ENCODE measurements around the gene NSUN4.
A peak's percentile ranks its signal among the peaks of the same experiment; 100 is the strongest.

NSUN4 gene

DNA sequence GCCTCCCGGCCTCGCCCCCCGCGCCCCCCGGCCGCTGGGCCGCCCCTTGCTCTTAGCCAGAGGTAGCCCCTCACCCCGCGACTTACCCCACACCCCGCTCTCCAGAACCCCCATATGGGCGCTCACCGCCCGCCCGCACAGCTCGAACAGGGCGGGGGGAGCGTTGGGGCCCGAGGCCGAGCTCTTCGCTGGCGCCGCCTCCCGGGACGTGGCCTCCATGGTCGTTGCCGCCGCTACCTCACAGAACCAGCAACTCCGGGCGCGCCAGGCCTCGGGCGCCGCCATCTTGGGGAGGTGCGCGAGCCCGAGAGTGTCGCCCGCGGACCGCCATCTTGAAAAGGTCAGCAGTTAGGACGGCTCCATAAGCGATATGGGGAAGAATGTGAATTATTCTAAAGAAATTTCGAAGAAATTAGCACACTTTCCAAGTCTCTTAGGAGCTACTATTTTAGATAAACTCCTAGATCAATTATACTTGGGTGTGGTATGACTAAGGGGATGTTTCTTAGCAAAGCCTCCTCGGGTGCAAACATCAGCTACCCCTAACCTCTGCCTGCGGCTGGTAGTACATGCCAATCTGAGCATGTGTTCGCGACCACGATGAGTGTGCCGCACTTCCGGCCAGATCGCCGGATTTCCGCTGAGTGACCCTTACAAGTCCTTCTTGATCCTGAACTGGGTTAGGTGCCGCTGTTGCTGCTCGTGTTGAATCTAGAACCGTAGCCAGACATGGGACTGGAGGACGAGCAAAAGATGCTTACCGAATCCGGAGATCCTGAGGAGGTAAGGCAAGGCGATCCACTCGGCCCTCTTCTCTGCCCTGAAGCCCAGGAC, 37.4 kb upstream of the NSUN4 start, which contains the start of the genes LRRC41 and UQCRH:
Gene LRRC41 (minus strand): TSS at position 579 of the 834 bp plus-strand sequence. CDS start 294 bp downstream, at position 285.
Gene UQCRH (plus strand): TSS at position 661 of the 834 bp plus-strand sequence. CDS start 69 bp downstream, at position 730.
- peak within 1 kb of the TSS; percentile 98 for H3K27ac ChIP-seq

GRCh38 chr1:46303872-46304326, 36.7 kb upstream of the NSUN4 start:
- H3K27ac ChIP-seq: peak overlapping the region; percentile 98
- no peak for TF ChIP-seq CTCF (conservative IDR thresholded peaks at IDR 0.05)

More for the DNA sequence above, 37.4 kb upstream of the NSUN4 start, which contains the start of the genes LRRC41 and UQCRH:
- TF ChIP-seq CTCF (conservative IDR thresholded peaks at IDR 0.05): no peak

GRCh38 chr1:46306159-46306530, 34.5 kb upstream of the NSUN4 start:
- peak overlapping the region; percentile 98 for H3K27ac ChIP-seq
- no peak for TF ChIP-seq CTCF (conservative IDR thresholded peaks at IDR 0.05)

- no peak overlapping the region for H3K27ac ChIP-seq
These were observed 31.0 kb upstream of the NSUN4 start for GRCh38 chr1:46309401-46310159.

GRCh38 chr1:46310321-46310720, 30.3 kb upstream of the NSUN4 start:
- TF ChIP-seq CTCF (conservative IDR thresholded peaks at IDR 0.05): no peak

More at GRCh38 chr1:46309401-46310159, 31.0 kb upstream of the NSUN4 start:
- TF ChIP-seq CTCF (conservative IDR thresholded peaks at IDR 0.05): no peak

GRCh38 chr1:46315669-46316403, 24.8 kb upstream of the NSUN4 start:
- no peak for TF ChIP-seq CTCF (conservative IDR thresholded peaks at IDR 0.05)
- no peak overlapping the region for H3K27ac ChIP-seq

More at GRCh38 chr1:46310321-46310720, 30.3 kb upstream of the NSUN4 start:
- H3K27ac ChIP-seq: no peak overlapping the region

Measured in VCaP (cell line).